GM19025 (cell line): Measurements from ENCODE around the gene ARHGAP11A.

Experiments
- ATAC-seq: cut with Tn5 transposase; IDR thresholded peaks from one replicate; pipeline ENCODE4 v1.9.1; 2021; ENCODE audit warnings: mild to moderate bottlenecking, low read depth, moderate library complexity; ENCODE audit not compliant: unreplicated experiment

The ARHGAP11A gene

GRCh38 chr15:32683906-32684584, 68.7 kb downstream of the ARHGAP11A start:
- ATAC-seq: no peak

- no peak for ATAC-seq
Measured at GRCh38 chr15:32685576-32685975, 70.3 kb downstream of the ARHGAP11A start.

GRCh38 chr15:32687556-32687955, 72.3 kb downstream of the ARHGAP11A start:
- ATAC-seq: no peak

GRCh38 chr15:32688151-32688639, 72.9 kb downstream of the ARHGAP11A start:
- no peak for ATAC-seq
